ENCODE results near the gene HFM1.

- no peak for TF ChIP-seq CTCF (IDR thresholded peaks at IDR 0.05)
- TF ChIP-seq RAD21 (IDR thresholded peaks at IDR 0.05; ENCODE audit: low read length) = no peak
- no peak for TF ChIP-seq CHD2 (IDR thresholded peaks at IDR 0.05; ENCODE audit: low read length, partially characterized antibody)
- no peak for TF ChIP-seq RFX5 (IDR thresholded peaks at IDR 0.05; ENCODE audit: low read length)
- TF ChIP-seq EP300 (IDR thresholded peaks at IDR 0.05; ENCODE audit: borderline replicate concordance in 1 of 2, low read depth in 1 of 2, low read length in 1 of 2) = no peak
- TF ChIP-seq POLR2AphosphoS5 (IDR thresholded peaks at IDR 0.05; ENCODE audit: low read depth, low read length) = no peak
- TF ChIP-seq USF2 (IDR thresholded peaks at IDR 0.05; ENCODE audit: borderline replicate concordance, low read depth, low read length) = no peak
- TF ChIP-seq RCOR1 (IDR thresholded peaks at IDR 0.05; ENCODE audit: low read length) = no peak
- TF ChIP-seq FOXJ3 (CRISPR knock-in tag; IDR thresholded peaks at IDR 0.05) = no peak
- no peak for TF ChIP-seq EZH2phosphoT487 (IDR thresholded peaks at IDR 0.05; ENCODE audit: borderline replicate concordance, low read depth)
- no peak for TF ChIP-seq SMC3 (IDR thresholded peaks at IDR 0.05; ENCODE audit: low read depth, low read length)
- TF ChIP-seq, protein P1, sequence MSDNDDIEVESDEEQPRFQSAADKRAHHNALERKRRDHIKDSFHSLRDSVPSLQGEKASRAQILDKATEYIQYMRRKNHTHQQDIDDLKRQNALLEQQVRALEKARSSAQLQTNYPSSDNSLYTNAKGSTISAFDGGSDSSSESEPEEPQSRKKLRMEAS (IDR thresholded peaks at IDR 0.05; ENCODE audit: low read depth) = no peak
- TF ChIP-seq REST (IDR thresholded peaks at IDR 0.05; ENCODE audit: low read depth, low read length) = no peak
Observed at GRCh38 chr1:91400133-91400725, 4.4 kb downstream of the HFM1 start.
